ENCODE results near the gene CNNM2.

The CNNM2 gene

DNA sequence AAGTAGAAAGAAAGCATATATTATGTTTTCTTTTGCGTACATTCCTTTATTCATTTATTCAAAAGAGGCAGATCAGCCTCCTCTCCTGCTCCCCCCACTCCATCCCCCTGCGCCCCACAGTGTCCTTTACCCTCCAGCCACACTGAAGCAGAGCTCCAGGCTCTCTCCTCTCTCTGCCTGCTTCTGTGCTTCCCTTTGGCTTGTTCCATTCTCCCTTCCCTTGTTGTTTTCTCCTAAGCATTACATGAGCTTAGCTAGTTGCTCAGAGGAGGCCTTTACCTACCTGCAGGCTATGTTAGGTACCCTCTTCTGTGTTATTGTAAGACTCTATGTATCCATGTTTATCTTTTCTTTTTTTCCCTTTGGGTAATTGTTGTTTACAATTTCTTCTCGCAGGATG, 27.4 kb downstream of the CNNM2 start:
- no peak overlapping the region for H3K9ac ChIP-seq (ENCODE audit: low read length in 5 of 5)
- no peaks in the 10 kb centered on the region for H3K36me3 ChIP-seq (ENCODE audit: control insufficient read depth in 5 of 5, insufficient read depth in 5 of 5, low read length in 5 of 5)
- H3K27ac ChIP-seq (ENCODE audit: low read depth, low read length) = no peak overlapping the region
- H3K9me3 ChIP-seq (ENCODE audit: control insufficient read depth in 5 of 5, low read length in 5 of 5) = no peaks in the 10 kb centered on the region
- no peaks in the 10 kb centered on the region for H3K4me1 ChIP-seq (ENCODE audit: control insufficient read depth in 5 of 5, insufficient read depth in 5 of 5, low read length in 5 of 5)
- no peaks in the 10 kb centered on the region for H3K27me3 ChIP-seq (ENCODE audit: control insufficient read depth in 5 of 5, insufficient read depth in 4 of 5, low read length in 5 of 5)
- H3K4me3 ChIP-seq (ENCODE audit: low read depth in 1 of 5, low read length in 5 of 5) = no peak overlapping the region

GRCh38 chr10:102945962-102946361, 27.9 kb downstream of the CNNM2 start:
- H3K4me1 ChIP-seq (ENCODE audit: control insufficient read depth in 5 of 5, insufficient read depth in 5 of 5, low read length in 5 of 5) = no peaks in the 10 kb centered on the region
- no peaks in the 10 kb centered on the region for H3K36me3 ChIP-seq (ENCODE audit: control insufficient read depth in 5 of 5, insufficient read depth in 5 of 5, low read length in 5 of 5)
- H3K9ac ChIP-seq (ENCODE audit: low read length in 5 of 5) = no peak overlapping the region
- no peak overlapping the region for H3K4me3 ChIP-seq (ENCODE audit: low read depth in 1 of 5, low read length in 5 of 5)
- H3K27me3 ChIP-seq (ENCODE audit: control insufficient read depth in 5 of 5, insufficient read depth in 4 of 5, low read length in 5 of 5) = no peaks in the 10 kb centered on the region
- no peak overlapping the region for H3K27ac ChIP-seq (ENCODE audit: low read depth, low read length)
- no peaks in the 10 kb centered on the region for H3K9me3 ChIP-seq (ENCODE audit: control insufficient read depth in 5 of 5, low read length in 5 of 5)

GRCh38 chr10:102946992-102947391, 28.9 kb downstream of the CNNM2 start:
- Histone ChIP-seq H3K27ac (ENCODE audit: low read depth, low read length) (no peak overlapping the region), H3K27me3 (ENCODE audit: control insufficient read depth in 5 of 5, insufficient read depth in 4 of 5, low read length in 5 of 5) (no peaks in the 10 kb centered on the region), H3K9me3 (ENCODE audit: control insufficient read depth in 5 of 5, low read length in 5 of 5) (no peaks in the 10 kb centered on the region), H3K36me3 (ENCODE audit: control insufficient read depth in 5 of 5, insufficient read depth in 5 of 5, low read length in 5 of 5) (no peaks in the 10 kb centered on the region), H3K9ac (ENCODE audit: low read length in 5 of 5) (no peak overlapping the region), H3K4me3 (ENCODE audit: low read depth in 1 of 5, low read length in 5 of 5) (no peak overlapping the region), H3K4me1 (ENCODE audit: control insufficient read depth in 5 of 5, insufficient read depth in 5 of 5, low read length in 5 of 5) (no peaks in the 10 kb centered on the region)

DNA sequence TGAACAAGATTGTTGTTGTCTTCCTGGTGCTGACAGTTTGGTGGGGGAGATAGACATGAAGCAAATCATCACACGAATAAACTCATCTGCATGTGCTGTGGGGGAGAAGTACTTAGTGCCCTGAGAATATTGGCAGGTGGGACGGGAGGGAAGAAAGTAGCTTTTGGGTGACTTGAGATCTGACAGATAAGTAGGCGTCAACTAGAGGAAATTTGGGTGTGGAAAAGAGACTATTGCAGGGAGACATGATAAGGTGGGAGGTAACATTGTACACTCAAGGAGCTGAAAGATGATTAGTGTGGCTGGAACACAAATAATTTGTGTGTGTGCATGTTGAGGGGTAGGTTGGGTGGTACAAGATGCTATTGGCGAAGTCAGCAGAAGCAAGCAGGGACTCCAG, 30.1 kb downstream of the CNNM2 start:
- H3K27me3 ChIP-seq (ENCODE audit: control insufficient read depth in 5 of 5, insufficient read depth in 4 of 5, low read length in 5 of 5) = no peaks in the 10 kb centered on the region
- no peaks in the 10 kb centered on the region for H3K4me1 ChIP-seq (ENCODE audit: control insufficient read depth in 5 of 5, insufficient read depth in 5 of 5, low read length in 5 of 5)
- H3K27ac ChIP-seq (ENCODE audit: low read depth, low read length) = no peak overlapping the region
- H3K9ac ChIP-seq (ENCODE audit: low read length in 5 of 5) = no peak overlapping the region
- H3K36me3 ChIP-seq (ENCODE audit: control insufficient read depth in 5 of 5, insufficient read depth in 5 of 5, low read length in 5 of 5) = no peaks in the 10 kb centered on the region
- H3K9me3 ChIP-seq (ENCODE audit: control insufficient read depth in 5 of 5, low read length in 5 of 5) = no peaks in the 10 kb centered on the region
- no peak overlapping the region for H3K4me3 ChIP-seq (ENCODE audit: low read depth in 1 of 5, low read length in 5 of 5)

- no peak overlapping the region for H3K9ac ChIP-seq (ENCODE audit: low read length in 5 of 5)
- H3K27me3 ChIP-seq (ENCODE audit: control insufficient read depth in 5 of 5, insufficient read depth in 4 of 5, low read length in 5 of 5) = no peaks in the 10 kb centered on the region
- H3K27ac ChIP-seq (ENCODE audit: low read depth, low read length) = no peak overlapping the region
- no peaks in the 10 kb centered on the region for H3K36me3 ChIP-seq (ENCODE audit: control insufficient read depth in 5 of 5, insufficient read depth in 5 of 5, low read length in 5 of 5)
- H3K4me1 ChIP-seq (ENCODE audit: control insufficient read depth in 5 of 5, insufficient read depth in 5 of 5, low read length in 5 of 5) = no peaks in the 10 kb centered on the region
- no peak overlapping the region for H3K4me3 ChIP-seq (ENCODE audit: low read depth in 1 of 5, low read length in 5 of 5)
- H3K9me3 ChIP-seq (ENCODE audit: control insufficient read depth in 5 of 5, low read length in 5 of 5) = no peaks in the 10 kb centered on the region
Observed at GRCh38 chr10:102948786-102949185, 30.7 kb downstream of the CNNM2 start.

- Histone ChIP-seq H3K4me1 (ENCODE audit: control insufficient read depth in 5 of 5, insufficient read depth in 5 of 5, low read length in 5 of 5) (no peaks in the 10 kb centered on the region), H3K9me3 (ENCODE audit: control insufficient read depth in 5 of 5, low read length in 5 of 5) (no peaks in the 10 kb centered on the region), H3K4me3 (ENCODE audit: low read depth in 1 of 5, low read length in 5 of 5) (no peak overlapping the region), H3K27me3 (ENCODE audit: control insufficient read depth in 5 of 5, insufficient read depth in 4 of 5, low read length in 5 of 5) (no peaks in the 10 kb centered on the region), H3K27ac (ENCODE audit: low read depth, low read length) (no peak overlapping the region), H3K36me3 (ENCODE audit: control insufficient read depth in 5 of 5, insufficient read depth in 5 of 5, low read length in 5 of 5) (no peaks in the 10 kb centered on the region), H3K9ac (ENCODE audit: low read length in 5 of 5) (no peak overlapping the region)
Observed at GRCh38 chr10:102949916-102950315, 31.8 kb downstream of the CNNM2 start.

GRCh38 chr10:102951316-102951715, 33.2 kb downstream of the CNNM2 start:
- H3K36me3 ChIP-seq (ENCODE audit: control insufficient read depth in 5 of 5, insufficient read depth in 5 of 5, low read length in 5 of 5) = no peaks in the 10 kb centered on the region
- H3K4me3 ChIP-seq (ENCODE audit: low read depth in 1 of 5, low read length in 5 of 5) = no peak overlapping the region
- no peaks in the 10 kb centered on the region for H3K9me3 ChIP-seq (ENCODE audit: control insufficient read depth in 5 of 5, low read length in 5 of 5)
- H3K27me3 ChIP-seq (ENCODE audit: control insufficient read depth in 5 of 5, insufficient read depth in 4 of 5, low read length in 5 of 5) = no peaks in the 10 kb centered on the region
- H3K4me1 ChIP-seq (ENCODE audit: control insufficient read depth in 5 of 5, insufficient read depth in 5 of 5, low read length in 5 of 5) = no peaks in the 10 kb centered on the region
- no peak overlapping the region for H3K27ac ChIP-seq (ENCODE audit: low read depth, low read length)
- no peak overlapping the region for H3K9ac ChIP-seq (ENCODE audit: low read length in 5 of 5)

GRCh38 chr10:102959360-102959759, 41.3 kb downstream of the CNNM2 start:
- no peaks in the 10 kb centered on the region for H3K9me3 ChIP-seq (ENCODE audit: control insufficient read depth in 5 of 5, low read length in 5 of 5)
- H3K27ac ChIP-seq (ENCODE audit: low read depth, low read length) = no peak overlapping the region
- no peaks in the 10 kb centered on the region for H3K36me3 ChIP-seq (ENCODE audit: control insufficient read depth in 5 of 5, insufficient read depth in 5 of 5, low read length in 5 of 5)
- no peak overlapping the region for H3K4me3 ChIP-seq (ENCODE audit: low read depth in 1 of 5, low read length in 5 of 5)
- no peak overlapping the region for H3K9ac ChIP-seq (ENCODE audit: low read length in 5 of 5)
- no peaks in the 10 kb centered on the region for H3K27me3 ChIP-seq (ENCODE audit: control insufficient read depth in 5 of 5, insufficient read depth in 4 of 5, low read length in 5 of 5)
- H3K4me1 ChIP-seq (ENCODE audit: control insufficient read depth in 5 of 5, insufficient read depth in 5 of 5, low read length in 5 of 5) = no peaks in the 10 kb centered on the region

DNA sequence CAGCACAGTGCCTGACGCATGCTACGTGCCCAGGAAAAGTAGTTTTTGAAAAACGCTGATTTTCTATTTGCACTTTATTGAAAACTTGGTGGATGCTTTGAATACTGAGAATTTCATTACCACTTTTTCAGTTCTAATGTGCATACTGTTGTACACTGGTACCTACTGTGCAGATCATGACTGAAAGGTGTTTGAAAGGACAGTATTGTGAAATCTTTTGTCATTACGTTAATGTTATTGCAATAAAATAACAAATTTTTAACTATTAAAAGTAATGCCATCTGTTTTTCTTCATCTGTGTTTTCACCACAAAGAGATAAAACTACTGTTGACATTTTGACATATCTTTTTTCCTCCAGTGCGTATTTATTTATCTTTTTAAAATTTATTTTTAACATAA, 42.1 kb downstream of the CNNM2 start:
- H3K36me3 ChIP-seq (ENCODE audit: control insufficient read depth in 5 of 5, insufficient read depth in 5 of 5, low read length in 5 of 5) = no peaks in the 10 kb centered on the region
- H3K27ac ChIP-seq (ENCODE audit: low read depth, low read length) = no peak overlapping the region
- H3K9ac ChIP-seq (ENCODE audit: low read length in 5 of 5) = no peak overlapping the region
- H3K9me3 ChIP-seq (ENCODE audit: control insufficient read depth in 5 of 5, low read length in 5 of 5) = no peaks in the 10 kb centered on the region
- H3K27me3 ChIP-seq (ENCODE audit: control insufficient read depth in 5 of 5, insufficient read depth in 4 of 5, low read length in 5 of 5) = no peaks in the 10 kb centered on the region
- H3K4me1 ChIP-seq (ENCODE audit: control insufficient read depth in 5 of 5, insufficient read depth in 5 of 5, low read length in 5 of 5) = no peaks in the 10 kb centered on the region
- H3K4me3 ChIP-seq (ENCODE audit: low read depth in 1 of 5, low read length in 5 of 5) = no peak overlapping the region

DNA sequence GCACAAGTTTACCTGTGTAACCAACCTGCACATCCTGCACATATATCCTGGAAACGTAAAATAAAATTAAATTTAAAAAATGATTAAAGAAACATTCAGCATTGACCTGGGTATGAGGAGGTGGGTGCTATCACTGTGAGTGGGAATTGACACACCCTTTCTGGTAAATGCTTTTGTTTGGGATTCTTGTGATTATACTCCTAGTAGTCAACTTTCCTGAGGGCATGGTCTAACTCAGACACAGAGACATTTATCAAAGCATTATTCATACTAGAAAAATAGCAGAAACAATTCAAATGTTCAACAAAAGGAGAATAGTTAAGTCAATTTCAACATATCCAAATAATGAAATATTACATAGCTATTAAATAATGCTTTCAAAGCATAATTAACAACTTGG, 44.2 kb downstream of the CNNM2 start:
- H3K4me1 ChIP-seq (ENCODE audit: control insufficient read depth in 5 of 5, insufficient read depth in 5 of 5, low read length in 5 of 5) = no peaks in the 10 kb centered on the region
- H3K27me3 ChIP-seq (ENCODE audit: control insufficient read depth in 5 of 5, insufficient read depth in 4 of 5, low read length in 5 of 5) = no peaks in the 10 kb centered on the region

More for the DNA sequence above, 44.2 kb downstream of the CNNM2 start:
- Histone ChIP-seq H3K9ac (ENCODE audit: low read length in 5 of 5) (no peak overlapping the region), H3K9me3 (ENCODE audit: control insufficient read depth in 5 of 5, low read length in 5 of 5) (no peaks in the 10 kb centered on the region), H3K4me3 (ENCODE audit: low read depth in 1 of 5, low read length in 5 of 5) (no peak overlapping the region), H3K27ac (ENCODE audit: low read depth, low read length) (no peak overlapping the region), H3K36me3 (ENCODE audit: control insufficient read depth in 5 of 5, insufficient read depth in 5 of 5, low read length in 5 of 5) (no peaks in the 10 kb centered on the region)

Data from subcutaneous abdominal adipose tissue (tissue), 5 donors.